Measurements from ENCODE around the gene CRHR1.

The CRHR1 gene

DNA sequence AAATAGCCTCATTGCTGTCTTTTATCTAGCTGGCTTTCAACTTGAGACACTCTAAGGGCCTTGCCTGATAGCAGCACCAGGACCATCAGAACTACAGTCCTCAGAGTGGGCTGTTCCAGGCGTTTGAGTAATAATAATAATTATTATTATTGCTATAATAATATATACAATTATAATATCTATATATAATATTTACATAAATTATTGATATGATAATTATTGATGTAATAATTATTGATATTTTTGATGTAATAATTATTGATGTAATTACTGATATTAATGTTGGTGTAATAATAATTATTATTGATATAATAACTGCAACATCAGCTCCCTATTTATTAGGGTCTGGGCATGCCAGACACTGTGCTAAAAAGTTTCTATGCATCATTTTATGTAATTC, 25.6 kb upstream of the CRHR1 start:
- no peak for DNase-seq (ENCODE audit: low spot score)

DNA sequence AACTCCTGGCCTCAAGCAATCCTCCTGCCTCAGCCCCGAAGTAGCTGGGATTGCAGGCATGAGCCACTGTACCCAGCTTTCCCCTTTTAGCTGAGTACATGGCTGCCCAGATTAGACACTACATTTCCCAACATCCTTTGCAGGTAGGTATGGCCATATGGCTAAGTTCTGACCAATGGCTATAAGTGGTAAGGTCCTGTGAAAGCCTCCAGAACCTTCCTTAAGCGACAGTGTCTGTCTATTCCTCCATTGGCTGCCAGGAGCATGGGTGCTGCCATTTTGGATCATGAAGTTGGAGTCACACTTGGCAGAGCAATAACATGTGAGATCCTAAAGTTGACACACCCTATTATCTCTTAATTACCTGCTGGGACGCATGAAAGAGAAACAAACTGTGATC, 24.4 kb upstream of the CRHR1 start:
- DNase-seq (ENCODE audit: low spot score), result no peak

DNA sequence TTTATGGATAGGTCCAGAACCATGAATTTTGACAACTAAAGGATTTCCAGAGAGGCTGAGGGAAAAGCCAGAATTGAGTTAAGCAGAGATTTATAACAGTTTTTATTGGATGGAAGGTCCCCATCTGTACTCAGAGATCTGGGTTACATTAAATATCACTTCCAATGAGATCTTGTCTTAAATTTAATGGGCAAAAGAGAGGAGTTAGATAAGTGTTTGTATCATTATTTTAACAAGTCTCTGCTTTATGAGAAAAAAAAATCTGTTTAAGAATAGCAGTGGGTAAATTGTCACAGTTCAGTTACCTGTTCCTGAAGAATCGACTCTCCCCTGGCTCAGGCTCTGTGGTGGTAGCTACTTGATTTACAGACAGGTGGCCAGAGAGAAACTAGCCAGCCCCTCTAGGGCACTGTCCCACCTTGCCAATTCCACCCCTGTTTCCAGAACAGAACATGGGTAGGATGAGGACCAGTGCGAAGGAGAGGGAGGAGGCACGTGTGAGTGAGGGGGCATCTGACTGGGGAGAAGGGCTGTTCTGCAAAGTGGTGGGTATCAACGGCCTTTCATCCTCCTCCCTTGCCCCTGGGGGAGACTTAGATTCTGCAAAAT, 22.1 kb upstream of the CRHR1 start:
- DNase-seq (ENCODE audit: low spot score), result no peak

DNA sequence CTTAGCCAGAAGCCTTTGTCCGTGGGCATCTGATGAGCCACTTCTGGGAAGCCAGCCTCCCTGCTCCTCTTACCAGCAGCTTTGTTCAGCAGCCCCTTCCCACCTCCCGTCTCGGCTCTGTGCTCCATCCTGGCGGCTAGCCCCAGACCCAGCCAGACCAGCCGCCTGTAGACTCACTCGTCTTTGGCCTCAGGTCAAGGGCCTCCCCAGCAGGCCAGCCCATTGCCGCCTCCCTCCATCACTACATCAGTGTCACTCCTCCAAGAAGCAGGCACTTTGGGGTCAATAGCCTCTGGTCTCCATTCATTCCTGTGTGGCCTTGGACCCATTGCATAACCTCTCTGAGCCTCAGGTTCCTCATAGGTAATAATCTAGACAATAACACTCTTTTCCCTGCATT, 20.9 kb upstream of the CRHR1 start:
- no peak for DNase-seq (ENCODE audit: low spot score)

DNA sequence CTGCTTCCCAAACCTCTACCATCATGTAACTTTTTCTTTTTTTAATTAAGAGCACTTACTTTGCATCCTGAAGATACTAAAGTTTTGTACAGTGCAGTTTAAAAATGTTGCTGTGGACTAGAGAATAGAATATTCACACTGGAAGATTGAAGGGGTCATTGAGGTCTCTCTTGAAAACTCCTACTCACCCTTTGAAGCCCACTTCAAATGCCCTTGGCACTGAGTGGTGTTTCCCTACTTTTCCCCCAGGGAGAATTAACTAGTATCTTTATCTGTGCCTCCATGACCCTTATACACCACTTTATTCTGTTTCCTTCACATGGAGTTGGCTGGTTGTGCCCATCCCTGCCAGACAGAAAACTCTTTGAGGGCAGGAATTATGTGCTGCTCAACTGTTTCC, 19.6 kb upstream of the CRHR1 start:
- no peak for DNase-seq (ENCODE audit: low spot score)

DNA sequence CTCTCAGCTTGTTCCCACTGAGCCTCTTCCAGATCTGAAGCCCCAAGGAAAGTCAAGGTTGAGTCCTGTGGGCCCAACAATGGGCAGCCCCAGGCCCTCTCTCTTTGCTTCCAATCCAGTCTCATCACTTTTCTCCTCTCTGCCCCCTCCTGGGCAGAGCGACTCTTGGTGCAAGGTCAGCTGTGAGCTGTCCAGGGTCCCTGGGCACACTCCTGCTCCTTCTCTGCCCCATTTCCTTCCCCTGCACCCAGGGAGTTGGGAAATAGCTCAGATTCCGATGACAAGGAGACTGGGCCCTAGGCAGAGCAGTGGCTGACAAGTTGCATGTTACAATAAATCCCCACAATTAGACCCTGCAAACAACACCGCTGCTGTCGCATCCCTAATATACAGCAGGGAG, 16.1 kb upstream of the CRHR1 start:
- DNase-seq (ENCODE audit: low spot score), result no peak

DNA sequence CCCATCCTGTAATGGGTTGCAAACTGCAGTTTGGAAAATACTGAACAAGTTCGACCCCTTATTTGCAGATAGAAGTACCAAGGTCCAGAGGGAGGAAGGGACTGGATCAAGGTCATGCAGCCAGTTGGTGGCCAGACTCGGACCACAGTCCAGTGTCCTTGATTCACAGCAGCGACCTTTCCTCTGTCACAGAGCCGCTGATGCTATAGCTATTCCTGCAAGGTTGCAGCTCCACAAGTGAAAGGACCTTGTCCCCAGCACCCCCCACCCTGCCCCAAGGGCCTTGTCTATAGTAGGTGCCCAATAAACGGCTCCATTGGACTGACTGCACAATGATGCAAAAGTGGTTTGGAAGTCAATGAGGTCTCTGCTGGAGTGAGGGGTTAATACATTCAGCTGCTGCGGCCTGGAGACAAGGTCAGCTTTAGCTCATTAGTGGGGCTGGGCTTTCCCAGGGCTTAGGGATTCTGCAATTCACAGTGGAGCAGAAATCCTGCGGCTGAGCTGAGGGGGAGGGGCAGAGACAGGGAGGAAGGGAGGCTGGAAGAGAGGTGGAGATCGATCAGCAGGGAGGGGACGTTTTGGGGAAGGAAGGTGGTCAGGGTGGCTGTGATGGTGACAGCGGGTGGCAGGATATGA, 13.4 kb upstream of the CRHR1 start:
- DNase-seq (ENCODE audit: low spot score), result no peak

DNA sequence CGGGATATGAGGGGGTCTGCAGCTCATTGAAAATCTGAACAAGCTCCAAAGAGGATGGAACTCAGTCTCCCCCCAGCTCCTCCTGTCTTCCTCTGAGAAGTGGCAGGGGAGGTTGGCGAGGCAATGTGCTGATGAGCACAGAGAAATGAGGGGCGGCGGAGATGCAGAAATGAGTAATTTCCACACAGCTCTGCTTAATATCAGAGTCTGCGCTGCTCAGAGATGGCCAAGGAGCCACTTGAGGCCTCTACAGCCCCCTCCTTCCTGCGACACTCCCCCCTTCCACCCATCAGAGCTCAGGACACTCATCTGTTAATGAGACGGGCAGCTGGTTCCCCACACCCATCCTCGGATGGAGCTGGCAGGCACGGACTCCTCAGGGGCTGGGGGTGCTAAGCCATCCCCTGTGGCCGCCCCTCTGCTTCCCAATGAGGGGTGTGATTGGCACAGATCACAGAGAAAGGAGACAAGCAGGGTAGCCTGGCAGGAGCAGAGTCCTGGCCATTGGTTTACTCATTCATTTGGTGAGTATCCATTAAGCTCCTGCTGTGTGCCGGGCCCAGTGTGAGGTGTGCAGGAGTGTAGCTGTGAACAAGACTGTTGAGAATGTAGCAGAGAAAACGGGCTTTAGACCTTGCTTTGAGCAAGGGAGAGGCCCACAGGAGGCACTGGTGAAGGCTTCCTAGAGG, 12.7 kb upstream of the CRHR1 start:
- no peak for DNase-seq (ENCODE audit: low spot score)

DNA sequence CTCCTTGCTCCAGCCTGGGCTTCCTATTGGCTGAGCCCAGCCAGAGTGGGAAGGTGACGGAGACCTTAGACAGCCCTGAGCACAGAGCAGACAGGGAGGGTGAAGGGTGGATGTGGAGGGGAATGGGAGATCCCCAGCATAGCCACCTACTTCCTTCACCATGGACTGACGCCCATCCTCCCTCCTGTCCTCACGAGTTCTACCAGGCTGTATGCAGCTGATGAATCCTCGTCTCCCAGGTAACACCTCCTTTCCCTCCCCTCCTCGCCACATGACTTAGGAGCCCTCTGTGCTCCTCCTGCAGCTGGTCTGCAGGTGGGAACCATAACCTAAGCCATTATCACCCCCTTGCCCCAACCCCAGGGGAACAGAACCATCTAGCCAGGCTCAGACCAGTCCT, 9.0 kb upstream of the CRHR1 start:
- DNase-seq (ENCODE audit: low spot score), result no peak

DNA sequence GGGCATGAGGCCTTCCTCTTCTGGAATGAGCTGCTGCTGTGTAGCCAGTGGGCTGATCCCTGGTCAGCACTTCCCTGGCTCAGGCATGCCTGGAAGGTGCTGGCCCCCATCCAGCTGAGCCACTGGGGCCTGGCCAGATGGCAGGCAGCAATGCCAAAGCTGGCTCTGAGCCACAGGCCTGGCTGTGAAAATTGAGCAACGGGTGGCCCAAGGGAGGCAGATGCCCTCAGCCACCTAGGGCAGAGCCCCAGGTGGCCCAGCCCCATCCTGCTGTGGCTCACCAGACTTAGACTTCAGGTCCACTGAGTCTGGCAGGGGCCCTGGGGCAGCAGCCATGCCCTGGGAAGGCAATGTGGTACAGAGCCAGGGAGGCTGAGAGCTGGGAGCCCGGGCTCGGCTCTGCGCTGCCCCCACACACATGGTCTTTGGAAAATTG, 8.5 kb upstream of the CRHR1 start:
- DNase-seq (ENCODE audit: low spot score), result no peak

DNA sequence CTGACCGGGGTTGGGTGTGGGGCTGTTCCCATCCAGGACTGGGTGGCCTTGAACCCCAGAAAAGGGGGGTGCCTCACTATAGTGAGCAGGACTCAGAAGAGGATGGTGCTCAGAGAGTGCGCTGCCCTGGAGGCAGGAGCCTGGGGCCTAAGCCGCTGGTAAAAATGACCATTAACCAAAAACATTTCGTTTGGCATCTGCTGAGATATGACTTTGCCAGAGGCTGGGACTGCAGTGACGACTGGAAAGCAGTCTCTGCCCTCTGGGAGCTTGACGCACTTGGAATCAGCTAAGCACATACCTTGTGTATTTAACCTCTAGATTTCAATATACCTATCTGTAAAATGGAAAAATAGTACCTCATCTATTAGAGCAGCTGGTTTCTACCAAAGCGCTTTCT, 7.2 kb upstream of the CRHR1 start:
- DNase-seq (ENCODE audit: low spot score), result no peak

DNA sequence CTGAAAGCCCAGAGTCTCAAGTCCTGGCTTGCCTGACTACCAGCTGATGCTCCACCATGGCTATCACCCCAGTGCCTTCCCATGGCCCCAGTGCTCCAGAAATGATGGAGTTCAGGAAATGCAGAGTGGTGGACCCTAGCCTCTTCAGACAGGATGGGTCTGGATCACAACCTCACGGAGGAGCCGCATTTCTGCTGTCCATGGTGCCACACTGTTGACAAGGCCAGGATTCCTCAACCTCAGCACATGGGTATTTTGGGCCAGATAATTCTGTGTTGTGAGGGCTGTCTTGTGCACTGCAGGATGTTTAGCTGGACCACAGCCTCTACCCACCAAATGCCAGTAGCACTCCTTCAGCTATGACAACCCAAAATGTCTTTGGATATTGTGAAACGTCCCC, 6.7 kb upstream of the CRHR1 start:
- DNase-seq (ENCODE audit: low spot score), result no peak

DNA sequence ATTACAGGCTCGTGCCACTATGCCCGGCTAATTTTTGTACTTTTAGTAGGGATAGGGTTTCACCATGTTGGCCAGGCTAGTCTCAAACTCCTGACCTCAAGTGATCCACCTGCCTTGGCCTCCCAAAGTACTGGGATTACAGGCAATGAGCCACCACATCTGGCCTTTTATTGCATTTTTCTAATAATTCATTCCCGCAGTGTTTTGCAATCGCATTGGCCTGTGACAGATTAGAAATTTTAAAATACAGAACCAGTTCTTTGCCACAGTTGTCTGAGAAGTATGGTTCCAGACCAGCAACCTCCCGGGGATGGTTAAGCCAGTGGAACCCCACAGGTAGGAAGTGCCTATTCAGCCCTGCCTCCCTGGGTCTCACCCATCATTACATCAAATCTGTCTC, 3.2 kb upstream of the CRHR1 start:
- DNase-seq (ENCODE audit: low spot score), result no peak

DNA sequence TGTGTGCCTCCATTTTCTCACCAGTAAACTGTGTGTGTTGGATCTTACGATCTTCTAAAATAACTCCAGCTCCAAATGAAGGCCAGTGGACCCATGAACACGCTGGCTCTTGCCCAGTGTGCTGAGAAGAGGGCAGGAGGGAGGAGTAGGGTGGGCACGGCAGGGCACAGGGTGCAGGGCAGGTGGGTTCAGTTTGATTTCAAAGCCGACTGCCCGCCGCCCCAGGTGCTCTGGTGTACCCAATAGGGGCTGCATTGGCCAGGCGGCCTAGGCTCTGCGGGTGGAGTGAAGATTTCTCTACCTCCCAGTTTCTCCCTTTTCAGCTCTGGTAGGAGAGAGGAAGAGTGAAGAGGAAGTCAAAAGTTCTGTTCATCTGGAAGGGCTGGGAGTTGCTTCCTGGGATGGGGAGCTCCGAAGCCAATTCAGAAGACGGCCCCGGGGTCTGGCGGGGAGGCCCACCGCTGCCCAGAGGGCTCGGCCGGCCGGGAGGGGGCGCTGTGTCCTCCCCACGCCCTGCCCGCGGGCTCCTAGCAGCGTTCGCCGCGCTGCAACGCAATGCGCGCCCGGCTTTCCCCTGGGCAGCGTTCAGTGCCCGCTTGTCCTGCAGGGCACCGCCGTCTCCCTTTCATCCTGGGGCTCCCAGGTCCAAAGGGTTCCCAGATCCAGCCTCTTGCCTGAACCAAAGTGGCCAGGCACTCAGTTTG, 1.1 kb upstream of the CRHR1 start:
- peak; percentile 6 for DNase-seq (ENCODE audit: low spot score)

DNA sequence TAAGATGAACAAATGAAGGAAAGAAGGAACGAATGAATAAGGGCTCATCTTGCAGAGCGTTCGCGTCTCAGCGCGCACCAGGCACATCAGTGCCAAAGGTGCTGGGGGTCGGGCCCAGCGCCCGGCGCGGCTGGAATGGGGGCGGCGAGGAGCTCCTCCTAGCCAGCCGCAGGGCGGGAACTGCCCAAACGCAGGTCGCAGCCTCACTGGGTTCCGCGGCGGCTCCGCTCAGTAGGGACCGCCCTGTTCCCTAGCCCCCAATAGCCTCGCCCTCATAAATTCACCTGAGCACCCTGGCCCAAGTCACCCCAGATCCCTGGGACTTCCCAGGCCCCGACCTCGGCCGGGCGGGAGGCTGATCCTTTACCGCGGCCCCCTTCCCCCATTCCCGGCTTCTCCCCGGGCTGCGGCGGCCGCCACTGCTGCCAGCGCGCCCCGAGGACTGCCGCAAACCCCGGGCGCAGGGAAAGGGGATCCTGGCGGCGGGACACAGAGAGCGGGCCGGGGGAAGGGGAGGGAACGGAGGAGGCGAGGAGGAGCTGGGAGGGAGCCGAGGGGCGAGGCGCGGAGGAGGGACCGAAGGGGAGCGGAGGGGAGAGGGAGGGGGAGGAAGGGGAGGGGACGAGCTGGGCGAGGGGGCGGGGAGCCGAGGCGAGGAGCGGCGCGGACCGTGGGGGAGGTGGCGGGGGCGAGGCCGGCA, 377 bp upstream of the CRHR1 start:
- no peak for DNase-seq (ENCODE audit: low spot score)

DNA sequence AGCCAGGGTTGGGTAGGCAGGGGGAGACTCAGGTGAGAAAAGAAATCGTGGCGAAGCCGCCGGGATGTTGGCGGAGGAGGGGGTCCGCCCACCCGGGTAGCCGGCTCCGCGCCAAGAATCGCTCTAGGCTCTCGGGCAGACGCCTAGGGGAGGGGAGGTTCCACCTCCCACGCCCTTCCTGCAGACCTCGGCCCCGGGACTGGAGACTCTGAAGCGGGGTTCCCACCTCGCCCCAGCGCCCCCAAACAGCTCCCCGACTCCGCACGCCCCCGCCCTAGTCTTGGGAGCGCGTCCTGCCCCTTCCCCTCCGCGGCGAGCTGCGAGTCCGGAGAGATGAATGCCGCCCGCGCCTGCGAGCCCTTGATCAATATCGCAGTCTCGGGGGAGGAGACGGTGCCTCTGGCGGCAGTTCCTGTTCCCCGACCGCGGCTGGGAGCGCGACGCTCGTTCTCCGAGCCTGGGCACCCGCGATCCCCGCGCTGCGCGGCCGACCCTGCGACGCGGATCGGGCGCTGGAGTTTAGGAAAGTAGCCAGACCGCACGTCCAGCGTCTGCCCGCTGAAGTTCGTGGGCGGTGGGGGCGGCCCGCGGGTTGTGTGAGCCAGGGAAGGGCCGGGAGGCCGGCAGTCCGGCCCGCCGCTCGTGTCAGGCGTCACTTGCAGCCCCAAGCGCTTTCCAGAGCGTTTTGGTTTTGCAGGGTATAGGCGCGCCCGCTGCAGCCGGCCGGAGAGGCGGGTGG, 790 bp downstream of the CRHR1 start:
- peak; percentile 11 for DNase-seq (ENCODE audit: low spot score)

DNA sequence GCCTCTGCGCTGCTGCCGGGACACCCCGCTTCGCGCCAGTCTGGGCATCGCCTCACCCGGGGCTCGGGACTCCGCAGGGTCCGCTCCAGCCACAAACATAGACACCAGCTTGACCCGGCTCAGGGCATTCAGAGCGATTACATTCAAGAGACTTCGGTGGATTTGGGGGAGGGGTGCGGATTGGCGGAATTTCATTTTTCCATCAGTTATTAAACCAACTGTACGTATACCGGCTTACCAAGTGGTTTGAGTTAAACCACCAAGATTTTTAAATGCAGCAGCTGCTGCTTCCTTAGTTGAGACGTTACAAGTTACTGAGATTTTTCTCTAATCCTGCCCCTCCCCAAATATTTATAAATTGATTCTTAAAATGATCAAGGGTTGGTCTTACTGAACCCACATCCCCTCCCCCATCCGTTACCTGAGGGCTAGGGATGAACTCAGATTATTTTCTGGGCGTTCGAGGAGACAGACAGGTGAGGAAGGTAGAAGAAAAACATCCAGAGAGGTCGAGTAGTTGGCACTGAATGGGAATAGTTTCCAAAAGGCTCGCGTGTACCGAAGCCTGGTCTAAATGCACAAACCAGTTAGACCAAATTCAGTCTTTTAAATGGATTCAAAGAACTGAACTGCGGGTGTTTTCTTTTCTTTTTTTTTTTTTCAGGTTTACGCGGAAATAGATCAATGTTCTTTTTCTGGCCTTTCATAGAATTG, 1.5 kb downstream of the CRHR1 start:
- no peak for DNase-seq (ENCODE audit: low spot score)

DNA sequence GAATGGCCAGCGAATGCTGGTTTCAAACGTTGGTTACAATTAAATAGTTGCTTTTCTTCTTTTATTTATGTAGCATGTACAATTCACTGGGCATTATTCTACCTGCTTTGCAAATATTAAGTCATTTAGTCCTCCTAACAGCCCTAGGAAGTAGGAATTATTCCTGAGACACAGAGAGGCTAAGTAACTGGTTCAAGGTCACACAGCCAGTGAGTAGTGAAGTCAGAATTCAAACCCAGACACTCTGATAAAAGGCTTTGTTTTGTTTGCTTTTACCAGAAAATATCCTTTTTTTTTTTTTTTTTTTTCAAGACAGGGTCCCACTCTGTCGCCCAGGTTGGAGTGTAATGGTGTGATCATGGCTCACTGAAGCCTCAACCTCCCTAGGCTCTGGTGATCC, 2.2 kb downstream of the CRHR1 start:
- DNase-seq (ENCODE audit: low spot score), result no peak

DNA sequence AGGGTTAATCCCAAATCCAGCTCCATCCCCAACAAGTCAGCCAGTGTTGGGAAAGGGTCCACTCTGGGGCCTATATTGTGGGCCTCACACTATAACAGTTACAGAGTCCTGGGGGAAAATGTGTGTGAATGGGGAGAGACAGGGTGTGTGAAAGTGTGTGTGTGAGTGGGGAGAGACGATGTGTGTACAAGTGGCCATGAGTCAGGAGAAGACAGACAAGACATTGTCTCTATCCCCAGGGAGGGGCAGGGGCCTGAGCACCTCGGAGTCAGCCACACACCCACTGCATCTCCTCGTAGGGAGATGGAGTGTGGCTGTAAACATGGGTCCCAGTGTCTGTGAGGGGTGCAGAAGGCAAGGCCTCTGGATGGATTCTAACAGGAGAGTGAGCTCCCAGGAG, 2.9 kb downstream of the CRHR1 start:
- no peak for DNase-seq (ENCODE audit: low spot score)

DNA sequence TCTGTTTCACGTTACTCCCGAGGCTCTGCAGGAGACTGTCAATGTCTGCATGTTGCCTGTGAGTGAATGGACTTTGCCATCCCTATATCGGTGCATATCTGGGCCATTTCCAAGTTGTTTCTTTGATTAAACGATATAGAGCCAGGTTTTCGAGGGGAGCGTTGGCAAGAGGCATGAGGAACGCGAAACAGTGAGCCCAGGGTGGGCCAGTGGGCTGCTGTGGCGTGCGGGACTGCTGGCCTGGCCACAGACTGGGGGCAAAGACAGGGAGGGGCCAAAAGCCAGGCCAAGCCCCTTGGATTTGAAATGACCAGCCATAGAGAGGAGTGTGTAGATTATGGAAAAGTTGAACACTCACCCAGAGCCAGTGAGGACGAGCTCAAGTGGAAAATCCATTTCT, 3.5 kb downstream of the CRHR1 start:
- DNase-seq (ENCODE audit: low spot score), result no peak

DNA sequence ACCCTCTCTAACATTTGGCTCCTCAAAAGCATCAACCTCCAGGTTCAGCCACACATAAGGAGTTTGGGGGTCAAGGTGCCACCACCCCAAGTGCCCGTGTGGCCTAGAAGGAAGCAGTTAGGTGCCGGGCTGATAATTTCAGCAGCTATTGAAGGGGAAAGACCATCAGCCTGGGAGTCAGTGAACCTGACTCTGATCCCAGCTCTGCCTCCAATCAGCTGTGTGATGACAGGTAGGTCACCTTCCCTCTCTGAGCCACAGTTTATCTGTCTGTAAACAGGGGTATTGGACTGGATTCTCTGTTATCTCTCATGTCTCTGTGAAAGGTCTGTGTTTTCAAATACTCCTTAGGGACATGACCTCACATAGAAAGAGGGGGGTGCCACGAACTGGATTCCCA, 3.9 kb downstream of the CRHR1 start:
- no peak for DNase-seq (ENCODE audit: low spot score)
